GM18526 (cell line): ENCODE measurements around the gene NECTIN3.

Experiments used
- POLR2A ChIP-seq: IDR thresholded peaks from 3 replicates; pipeline ENCODE4 v1.6.1; 2011; ENCODE audit not compliant: insufficient read length; ENCODE audit errors: extremely low read depth

NECTIN3 gene

GRCh38 chr3:111134302-111134701 is 62.7 kb downstream of the NECTIN3 start:
- TF ChIP-seq POLR2A: no peak

- TF ChIP-seq POLR2A: no peak
These were observed 79.8 kb downstream of the NECTIN3 start for GRCh38 chr3:111151438-111151837.

GRCh38 chr3:111152496-111152895 is 80.9 kb downstream of the NECTIN3 start:
- TF ChIP-seq POLR2A: no peak

- TF ChIP-seq POLR2A: no peak
These were observed 84.9 kb downstream of the NECTIN3 start for GRCh38 chr3:111156517-111156916.

GRCh38 chr3:111159391-111159790 is 87.8 kb downstream of the NECTIN3 start:
- no peak for TF ChIP-seq POLR2A

- no peak for TF ChIP-seq POLR2A
These were observed 93.0 kb downstream of the NECTIN3 start for GRCh38 chr3:111164621-111165020.

GRCh38 chr3:111165411-111165810 is 93.8 kb downstream of the NECTIN3 start:
- TF ChIP-seq POLR2A: no peak

- TF ChIP-seq POLR2A: no peak
These were observed 101.8 kb downstream of the NECTIN3 start for GRCh38 chr3:111173328-111173900.

GRCh38 chr3:111173906-111174305 is 102.3 kb downstream of the NECTIN3 start:
- no peak for TF ChIP-seq POLR2A

- TF ChIP-seq POLR2A: no peak
These were observed 118.9 kb downstream of the NECTIN3 start for GRCh38 chr3:111190518-111190917.

GRCh38 chr3:111193472-111193871 is 121.9 kb downstream of the NECTIN3 start:
- TF ChIP-seq POLR2A: no peak

- no peak for TF ChIP-seq POLR2A
These were observed 122.4 kb downstream of the NECTIN3 start for GRCh38 chr3:111194048-111194447.

GRCh38 chr3:111197485-111197884 is 125.9 kb downstream of the NECTIN3 start:
- no peak for TF ChIP-seq POLR2A

- no peak for TF ChIP-seq POLR2A
These were observed 128.4 kb downstream of the NECTIN3 start for GRCh38 chr3:111200027-111200426.

GRCh38 chr3:111210003-111210711 is 138.5 kb downstream of the NECTIN3 start:
- TF ChIP-seq POLR2A: no peak

- no peak for TF ChIP-seq POLR2A
These were observed 139.4 kb downstream of the NECTIN3 start for GRCh38 chr3:111210866-111211564.
